Neuronal stem cell (in vitro differentiated cells): Measurements from ENCODE around the gene SVOPL.
A peak's percentile ranks its signal among the peaks of the same experiment; 100 is the strongest.

ENCODE experiments used
- DNase-seq: peaks from one replicate; pipeline ENCODE4 v3.0.0-alpha.2; 2013; ENCODE audit warnings: low spot score
- H2AFZ ChIP-seq: one replicate; pipeline ENCODE4 v1.6.1; 2013; ENCODE audit warnings: mild to moderate bottlenecking, low read length, inconsistent platforms
- H2AK5ac ChIP-seq: 2 replicates; pipeline ENCODE4 v1.6.1; 2013; ENCODE audit warnings: low read depth, mild to moderate bottlenecking, inconsistent platforms, low read length, moderate library complexity, mixed read lengths
- H2BK120ac ChIP-seq: 2 replicates; pipeline ENCODE4 v1.6.1; 2013; ENCODE audit warnings: low read depth, mild to moderate bottlenecking, inconsistent platforms, low read length, moderate library complexity, mixed read lengths
- H2BK12ac ChIP-seq: one replicate; pipeline ENCODE4 v1.6.1; 2013; ENCODE audit warnings: low read length, inconsistent platforms
- H2BK15ac ChIP-seq: 2 replicates; pipeline ENCODE4 v1.6.1; 2013; ENCODE audit warnings: mild to moderate bottlenecking, low read length, inconsistent platforms, mixed read lengths
- H2BK5ac ChIP-seq: one replicate; pipeline ENCODE4 v1.6.1; 2013; ENCODE audit warnings: inconsistent platforms, mild to moderate bottlenecking, low read length, moderate library complexity
- H3K14ac ChIP-seq: one replicate; pipeline ENCODE4 v1.6.1; 2013; ENCODE audit warnings: low read length, inconsistent platforms
- H3K18ac ChIP-seq: 2 replicates; pipeline ENCODE4 v1.6.1; 2013; ENCODE audit warnings: low read length, inconsistent platforms
- H3K23ac ChIP-seq: 2 replicates; pipeline ENCODE4 v1.6.1; 2013; ENCODE audit warnings: low read depth, mild to moderate bottlenecking, mixed read lengths, low read length, inconsistent platforms; ENCODE audit not compliant: poor library complexity
- H3K27ac ChIP-seq: replicated peaks from 3 replicates; pipeline ENCODE4 v1.5.1; 2013; ENCODE audit warnings: low read length, inconsistent platforms
- H3K27me3 ChIP-seq, 3 experiments: 2 replicates each; pipeline ENCODE4 v1.6.1; 2013; ENCODE audit warnings: low read length in 3 of 3, mild to moderate bottlenecking in 2 of 3, inconsistent platforms in 1 of 3, low read depth in 1 of 3, mixed read lengths in 1 of 3, moderate library complexity in 1 of 3; ENCODE audit not compliant: control insufficient read depth in 3 of 3, insufficient read depth in 3 of 3
- H3K36me3 ChIP-seq, 2 donors: replicated peaks in 1 of 2; 2 replicates each; pipeline ENCODE4 v1.6.1; 2013; ENCODE audit warnings: low read length in 2 of 2; ENCODE audit not compliant: control insufficient read depth in 2 of 2, insufficient read depth in 2 of 2
- H3K4ac ChIP-seq: 2 replicates; pipeline ENCODE4 v1.6.1; 2013; ENCODE audit warnings: inconsistent platforms, mild to moderate bottlenecking, low read length, moderate library complexity
- H3K4me1 ChIP-seq, 2 donors: 1 replicate in 1 of 2; 2 replicates in 1 of 2; pipeline ENCODE4 v1.6.1; 2013; ENCODE audit warnings: low read length in 2 of 2, low read depth in 1 of 2; ENCODE audit not compliant: control insufficient read depth in 2 of 2, insufficient read depth in 1 of 2
- H3K4me2 ChIP-seq: one replicate; pipeline ENCODE4 v1.6.1; 2013; ENCODE audit warnings: mild to moderate bottlenecking, low read length, inconsistent platforms; ENCODE audit not compliant: insufficient read depth, poor library complexity, severe bottlenecking
- H3K4me3 ChIP-seq, 2 donors: 2 replicates each; pipeline ENCODE4 v1.5.1; 2013; ENCODE audit warnings: low read length in 2 of 2, mild to moderate bottlenecking in 2 of 2, inconsistent platforms in 1 of 2, moderate library complexity in 1 of 2
- H3K79me1 ChIP-seq: one replicate; pipeline ENCODE4 v1.6.1; 2013; ENCODE audit warnings: low read depth, mild to moderate bottlenecking, inconsistent platforms, low read length, moderate library complexity
- H3K9ac ChIP-seq: one replicate; pipeline ENCODE4 v1.6.1; 2013; ENCODE audit warnings: mild to moderate bottlenecking, low read depth, low read length, inconsistent platforms; ENCODE audit not compliant: poor library complexity
- H3K9me3 ChIP-seq, 2 donors: replicated peaks in 1 of 2; 2 replicates each; pipeline versions ENCODE3 to v1.6.1; 2013; ENCODE audit warnings: low read length in 2 of 2, mild to moderate bottlenecking in 2 of 2, inconsistent platforms in 1 of 2, low read depth in 1 of 2, mixed read lengths in 1 of 2, moderate library complexity in 1 of 2; ENCODE audit not compliant: control insufficient read depth in 2 of 2, insufficient read depth in 1 of 2
- H4K8ac ChIP-seq: one replicate; pipeline ENCODE4 v1.6.1; 2013; ENCODE audit warnings: low read depth, mild to moderate bottlenecking, inconsistent platforms, low read length, moderate library complexity
- H4K91ac ChIP-seq: one replicate; pipeline ENCODE4 v1.6.1; 2013; ENCODE audit warnings: low read length, low read depth, mild to moderate bottlenecking, inconsistent platforms; ENCODE audit not compliant: poor library complexity
- WGBS, 2 donors: extraction: QIAGEN DNeasy Blood & Tissue Kit; methylation state at CpG; one replicate each; pipeline ENCODE4 v1.1.7; 2013; ENCODE audit warnings: missing lambda C conversion rate in 2 of 2, mixed read lengths in 1 of 2; ENCODE audit not compliant: insufficient read length in 2 of 2, insufficient replicate concordance in 1 of 2; ENCODE audit errors: extremely low coverage in 2 of 2; 5-methylcytosine and 5-hydroxymethylcytosine counted together

The SVOPL gene

DNA sequence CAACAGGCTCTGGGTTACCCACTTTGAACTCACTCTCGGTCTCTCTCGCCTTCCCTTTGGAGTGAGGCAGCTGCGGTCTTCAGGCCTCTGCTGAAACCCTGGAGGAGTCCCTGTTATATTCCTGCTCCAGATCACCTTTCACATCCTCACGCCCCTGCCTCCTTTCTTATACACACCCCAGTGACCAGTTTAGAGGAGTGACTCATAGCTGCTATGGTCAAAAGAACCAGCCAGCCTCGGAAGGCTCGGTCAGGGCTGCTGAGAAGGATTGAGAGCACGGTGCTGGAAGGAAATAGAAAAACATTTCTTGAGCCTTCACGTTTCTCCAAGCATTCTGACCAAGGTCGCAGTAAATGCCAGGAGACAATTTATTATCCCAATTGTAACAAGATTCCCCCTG is 28.3 kb upstream of the SVOPL start:
- no peak overlapping the region for H3K23ac ChIP-seq
- H3K4me2 ChIP-seq: no peak overlapping the region
- H2BK12ac ChIP-seq: no peak overlapping the region
- no peak overlapping the region for H3K9ac ChIP-seq
- H4K8ac ChIP-seq: no peak overlapping the region
- no peak overlapping the region for H2BK15ac ChIP-seq
- H3K9me3 ChIP-seq: no peaks in the 10 kb centered on the region
- H4K91ac ChIP-seq: no peak overlapping the region
- H3K36me3 ChIP-seq: no peaks in the 10 kb centered on the region
- no peaks in the 10 kb centered on the region for H3K4me1 ChIP-seq
- H3K4me3 ChIP-seq: no peak overlapping the region
- no peak overlapping the region for H3K27ac ChIP-seq
- no peak overlapping the region for H3K18ac ChIP-seq
- no CpG with 5 or more reads among the region's 9 CpGs for WGBS, 2 donors
- H3K4ac ChIP-seq: no peak overlapping the region
- no peak overlapping the region for H2AK5ac ChIP-seq
- DNase-seq: no peak
- H3K14ac ChIP-seq: no peak overlapping the region
- H2BK5ac ChIP-seq: no peak overlapping the region
- no peak overlapping the region for H2AFZ ChIP-seq
- no peak overlapping the region for H2BK120ac ChIP-seq
- H3K79me1 ChIP-seq: no peaks in the 10 kb centered on the region
- H3K27me3 ChIP-seq: no peaks in the 10 kb centered on the region

DNA sequence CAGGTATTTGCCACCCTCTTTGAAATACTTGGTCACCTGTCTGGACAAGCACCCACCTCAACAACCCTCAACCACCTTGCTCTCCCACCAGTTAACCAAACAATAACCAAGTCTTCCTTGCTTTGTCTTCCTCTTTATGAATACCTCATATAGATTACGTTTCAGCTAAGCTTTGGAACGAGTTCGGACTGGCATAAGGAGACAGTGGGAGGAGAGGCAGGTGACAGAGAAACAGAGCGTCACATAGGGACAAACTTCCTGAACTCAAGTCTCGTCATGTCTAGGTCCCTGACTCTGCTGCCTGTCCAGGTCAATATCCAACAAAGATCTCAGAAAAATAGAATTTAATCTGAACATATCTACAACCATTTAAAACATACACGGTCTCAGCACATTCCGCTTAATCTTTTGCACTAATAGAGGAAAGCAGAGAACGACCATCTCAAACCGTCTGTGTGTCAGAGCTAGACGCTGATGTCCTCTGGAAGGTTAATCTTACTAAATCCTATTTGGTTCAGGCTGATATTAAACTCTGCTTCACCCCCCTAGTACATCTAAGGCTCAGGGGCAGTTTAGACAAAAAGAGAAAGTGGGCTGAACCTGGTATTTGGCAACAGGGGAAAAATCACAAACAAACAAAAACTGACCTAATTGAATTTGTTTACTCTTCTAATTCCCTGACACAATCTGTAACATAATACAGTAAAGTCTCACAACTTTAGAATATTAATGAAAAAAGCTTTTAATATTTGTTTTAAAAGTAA is 26.4 kb upstream of the SVOPL start:
- Histone ChIP-seq H3K27ac (no peak overlapping the region), H3K27me3 (no peaks in the 10 kb centered on the region), H3K4me2 (no peak overlapping the region), H3K4ac (no peak overlapping the region), H3K23ac (no peak overlapping the region), H4K8ac (no peak overlapping the region), H3K4me1 (no peaks in the 10 kb centered on the region), H3K79me1 (no peaks in the 10 kb centered on the region), H2AK5ac (no peak overlapping the region), H4K91ac (no peak overlapping the region), H2BK5ac (no peak overlapping the region), H3K14ac (no peak overlapping the region), H3K36me3 (no peaks in the 10 kb centered on the region), H3K4me3 (no peak overlapping the region), H2BK15ac (no peak overlapping the region), H2AFZ (no peak overlapping the region), H2BK12ac (no peak overlapping the region), H3K9ac (no peak overlapping the region), H3K18ac (no peak overlapping the region), H2BK120ac (no peak overlapping the region), H3K9me3 (no peaks in the 10 kb centered on the region)
- DNase-seq: no peak
- no CpG with 5 or more reads among the region's 10 CpGs for WGBS, 2 donors

DNA sequence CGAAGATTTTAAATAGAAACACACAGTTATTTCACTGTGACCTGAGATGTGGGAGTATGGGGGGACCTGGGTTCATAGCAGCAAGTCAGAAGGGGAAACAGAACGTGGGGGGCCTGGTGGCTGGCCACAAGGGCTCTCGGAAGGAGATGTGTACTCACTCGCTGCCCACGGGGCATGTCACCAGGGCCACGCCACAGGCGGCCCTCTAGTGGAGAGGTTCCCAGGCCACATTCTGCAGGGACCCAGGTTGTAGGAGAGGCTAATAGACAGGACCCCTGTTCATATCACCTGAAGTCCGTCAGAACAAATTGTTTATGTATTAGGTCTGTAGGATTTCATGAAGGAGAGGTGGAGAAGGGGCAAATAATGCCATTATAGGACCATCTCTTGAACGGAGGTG is 25.1 kb upstream of the SVOPL start:
- H3K9ac ChIP-seq: no peak overlapping the region
- H2AK5ac ChIP-seq: no peak overlapping the region
- no peak overlapping the region for H2BK15ac ChIP-seq
- H3K4me1 ChIP-seq: no peaks in the 10 kb centered on the region
- no peak overlapping the region for H3K27ac ChIP-seq
- H3K18ac ChIP-seq: no peak overlapping the region
- no peak overlapping the region for H2AFZ ChIP-seq
- H3K4me2 ChIP-seq: no peak overlapping the region
- no CpG with 5 or more reads among the region's 9 CpGs for WGBS, 2 donors
- no peak overlapping the region for H2BK5ac ChIP-seq
- H3K23ac ChIP-seq: no peak overlapping the region
- no peaks in the 10 kb centered on the region for H3K36me3 ChIP-seq
- no peak overlapping the region for H3K4ac ChIP-seq
- H3K14ac ChIP-seq: no peak overlapping the region
- no peak overlapping the region for H2BK120ac ChIP-seq
- H2BK12ac ChIP-seq: no peak overlapping the region
- no peak overlapping the region for H3K4me3 ChIP-seq
- no peak for DNase-seq
- H3K27me3 ChIP-seq: no peaks in the 10 kb centered on the region
- H4K91ac ChIP-seq: no peak overlapping the region
- H3K9me3 ChIP-seq: no peaks in the 10 kb centered on the region
- no peak overlapping the region for H4K8ac ChIP-seq
- H3K79me1 ChIP-seq: no peaks in the 10 kb centered on the region

DNA sequence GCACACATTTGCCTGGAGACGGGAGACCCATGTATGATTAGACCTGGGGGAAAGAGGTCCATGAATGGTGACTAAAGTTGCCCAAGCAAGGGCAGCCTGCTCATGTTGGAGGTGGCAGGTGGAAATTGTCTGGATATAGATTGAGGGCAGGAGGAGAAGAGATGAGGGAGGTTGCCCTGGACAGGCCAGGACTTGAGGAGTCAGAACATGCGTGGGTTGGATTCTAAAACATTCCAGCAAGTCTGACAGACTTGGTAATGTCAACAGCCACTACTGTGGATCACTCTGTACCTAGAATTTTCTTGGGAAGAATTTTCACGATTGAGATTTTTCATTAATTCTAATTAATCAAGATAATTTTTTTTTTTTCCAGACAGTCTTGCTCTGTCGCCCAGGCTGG is 19.1 kb upstream of the SVOPL start:
- H4K91ac ChIP-seq: no peak overlapping the region
- no peak overlapping the region for H2BK120ac ChIP-seq
- no peak overlapping the region for H2BK15ac ChIP-seq
- H2AK5ac ChIP-seq: no peak overlapping the region
- no peak overlapping the region for H3K23ac ChIP-seq
- no peak overlapping the region for H2AFZ ChIP-seq
- H3K27ac ChIP-seq: no peak overlapping the region
- H3K4me3 ChIP-seq: no peak overlapping the region
- no peaks in the 10 kb centered on the region for H3K9me3 ChIP-seq
- H3K18ac ChIP-seq: no peak overlapping the region
- H3K27me3 ChIP-seq: no peaks in the 10 kb centered on the region
- no peak overlapping the region for H3K4me2 ChIP-seq
- no peak overlapping the region for H2BK12ac ChIP-seq
- H3K36me3 ChIP-seq: no peaks in the 10 kb centered on the region
- DNase-seq: no peak
- WGBS, 2 donors: no CpG with 5 or more reads among the region's 4 CpGs
- no peak overlapping the region for H2BK5ac ChIP-seq
- no peaks in the 10 kb centered on the region for H3K4me1 ChIP-seq
- no peak overlapping the region for H3K4ac ChIP-seq
- H4K8ac ChIP-seq: no peak overlapping the region
- no peak overlapping the region for H3K9ac ChIP-seq
- H3K79me1 ChIP-seq: no peaks in the 10 kb centered on the region
- H3K14ac ChIP-seq: peak overlapping the region; percentile 15
